C4-2B (cell line): ENCODE results near the gene REPS2.

Experiments
- ZFX ChIP-seq: fragments of 450-650 bp; IDR thresholded peaks from 2 replicates; pipeline ENCODE4 v1.6.1; 2017
- TF ChIP-seq, protein P1 (sequence below): fragments of 450-650 bp; conservative IDR thresholded peaks from 2 replicates; pipeline ENCODE4 v1.5.1; 2017; ENCODE audit warnings: mild to moderate bottlenecking

DNA sequence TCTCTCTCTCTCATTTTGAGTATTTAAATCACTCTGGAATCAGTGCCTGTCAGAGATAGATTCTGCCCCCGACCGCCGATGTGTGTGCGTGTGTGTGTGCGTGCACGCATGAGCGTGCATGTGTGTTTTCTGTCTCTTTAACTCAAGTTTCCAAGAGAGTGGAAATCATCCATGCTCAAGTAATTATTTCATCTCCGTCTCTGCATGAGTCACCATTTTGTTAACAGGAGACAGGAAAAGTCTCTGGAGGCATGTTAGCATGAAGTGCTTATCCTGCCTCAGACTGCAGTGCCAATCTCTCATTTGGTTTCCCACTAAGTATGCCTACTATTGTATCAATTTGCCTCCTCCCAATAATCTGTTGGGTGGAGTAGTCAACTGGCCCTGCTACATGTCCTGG is 245.6 kb downstream of the REPS2 start:
- TF ChIP-seq, protein P1, sequence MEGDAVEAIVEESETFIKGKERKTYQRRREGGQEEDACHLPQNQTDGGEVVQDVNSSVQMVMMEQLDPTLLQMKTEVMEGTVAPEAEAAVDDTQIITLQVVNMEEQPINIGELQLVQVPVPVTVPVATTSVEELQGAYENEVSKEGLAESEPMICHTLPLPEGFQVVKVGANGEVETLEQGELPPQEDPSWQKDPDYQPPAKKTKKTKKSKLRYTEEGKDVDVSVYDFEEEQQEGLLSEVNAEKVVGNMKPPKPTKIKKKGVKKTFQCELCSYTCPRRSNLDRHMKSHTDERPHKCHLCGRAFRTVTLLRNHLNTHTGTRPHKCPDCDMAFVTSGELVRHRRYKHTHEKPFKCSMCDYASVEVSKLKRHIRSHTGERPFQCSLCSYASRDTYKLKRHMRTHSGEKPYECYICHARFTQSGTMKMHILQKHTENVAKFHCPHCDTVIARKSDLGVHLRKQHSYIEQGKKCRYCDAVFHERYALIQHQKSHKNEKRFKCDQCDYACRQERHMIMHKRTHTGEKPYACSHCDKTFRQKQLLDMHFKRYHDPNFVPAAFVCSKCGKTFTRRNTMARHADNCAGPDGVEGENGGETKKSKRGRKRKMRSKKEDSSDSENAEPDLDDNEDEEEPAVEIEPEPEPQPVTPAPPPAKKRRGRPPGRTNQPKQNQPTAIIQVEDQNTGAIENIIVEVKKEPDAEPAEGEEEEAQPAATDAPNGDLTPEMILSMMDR, result no peak
- no peak for TF ChIP-seq ZFX
